HL-60 (cell line): ENCODE data around the gene LRP2BP.

Source experiments
- DNase-seq, 2 experiments: peaks; one replicate each; pipeline ENCODE4 v3.0.0-alpha.2; 2010 to 2020; ENCODE audit warnings: low read depth in 1 of 2, low spot score in 1 of 2
- H3K27ac ChIP-seq: fragments of 250-450 bp; sonication (Bioruptor Pico); replicated peaks from 2 replicates; pipeline ENCODE4 v1.5.1; 2020; ENCODE audit warnings: mild to moderate bottlenecking, moderate library complexity
- H3K27me3 ChIP-seq: fragments of 250-450 bp; sonication (Bioruptor Pico); 2 replicates; pipeline ENCODE4 v1.5.1; 2021; ENCODE audit warnings: mild to moderate bottlenecking, moderate library complexity; ENCODE audit not compliant: insufficient read depth, poor library complexity, severe bottlenecking
- H3K4me3 ChIP-seq: replicated peaks from 2 replicates; pipeline ENCODE4 v1.5.1; 2011; ENCODE audit warnings: mild to moderate bottlenecking, control low read depth, low read length; ENCODE audit not compliant: insufficient read depth
- CTCF ChIP-seq: IDR thresholded peaks from one replicate; pipeline ENCODE4 v1.5.1; 2011; ENCODE audit warnings: low read length, control low read depth, inconsistent platforms; ENCODE audit not compliant: insufficient read depth
- GABPA ChIP-seq: IDR thresholded peaks from 2 replicates; pipeline ENCODE4 v1.6.1; 2012; ENCODE audit warnings: low read depth
- POLR2AphosphoS5 ChIP-seq: IDR thresholded peaks from 2 replicates; pipeline ENCODE4 v1.6.1; 2012; ENCODE audit warnings: low read depth
- REST ChIP-seq: IDR thresholded peaks from 2 replicates; pipeline ENCODE4 v1.6.1; 2012; ENCODE audit warnings: low read depth; ENCODE audit not compliant: insufficient replicate concordance
- SPI1 ChIP-seq: IDR thresholded peaks from 2 replicates; pipeline ENCODE4 v1.6.1; 2012; ENCODE audit warnings: low read depth, mild to moderate bottlenecking, borderline replicate concordance

LRP2BP gene

GRCh38 chr4:185416955-185417354 lies 21.2 kb upstream of the LRP2BP start:
- no peaks in the 10 kb centered on the region for H3K27me3 ChIP-seq
- no peak for DNase-seq
- H3K4me3 ChIP-seq = no peak overlapping the region
- H3K27ac ChIP-seq = no peak overlapping the region
- TF ChIP-seq SPI1 = no peak
- no peak for TF ChIP-seq REST
- no peak for TF ChIP-seq POLR2AphosphoS5
- TF ChIP-seq CTCF = no peak
- TF ChIP-seq GABPA = no peak

GRCh38 chr4:185412412-185412811 lies 16.7 kb upstream of the LRP2BP start:
- DNase-seq = no peak
- TF ChIP-seq REST = no peak
- no peak for TF ChIP-seq CTCF
- no peak for TF ChIP-seq POLR2AphosphoS5
- TF ChIP-seq SPI1 = no peak
- TF ChIP-seq GABPA = no peak

GRCh38 chr4:185411849-185412248 lies 16.1 kb upstream of the LRP2BP start:
- no peak for DNase-seq
- Histone ChIP-seq H3K27ac (no peak overlapping the region), H3K27me3 (no peaks in the 10 kb centered on the region), H3K4me3 (no peak overlapping the region)
- TF ChIP-seq GABPA (no peak), REST (no peak), POLR2AphosphoS5 (no peak), SPI1 (no peak), CTCF (no peak)

More at GRCh38 chr4:185412412-185412811, 16.7 kb upstream of the LRP2BP start:
- Histone ChIP-seq H3K4me3 (no peak overlapping the region), H3K27ac (no peak overlapping the region), H3K27me3 (no peaks in the 10 kb centered on the region)
